Osteoblast (primary cell): ENCODE results near the gene CYP4F11. TPM values are rescaled to one million over a fixed set of nuclear protein-coding genes. Genes with fewer than 3 reads are reported as not detected.
"Not testable (repeated sequence)": the region's sequence is repeated elsewhere in the genome, so short reads cannot be mapped to it uniquely, and the experiment has no call there.

Experiments
- DNase-seq: peaks from one replicate; pipeline ENCODE4 v3.0.0; 2011; ENCODE audit warnings: low spot score, mixed read lengths; ENCODE audit not compliant: insufficient read length; ENCODE audit errors: missing footprints
- H2AFZ ChIP-seq: 2 replicates; pipeline ENCODE4 v1.6.0; 2011; ENCODE audit warnings: mild to moderate bottlenecking, low read length
- H3K27ac ChIP-seq: 2 replicates; pipeline ENCODE4 v1.5.1; 2011; ENCODE audit warnings: mild to moderate bottlenecking, low read depth, low read length, moderate library complexity
- H3K27me3 ChIP-seq: 2 replicates; pipeline ENCODE4 v1.6.0; 2012; ENCODE audit warnings: mild to moderate bottlenecking, control low read depth, inconsistent platforms, low read length, moderate library complexity; ENCODE audit not compliant: insufficient read depth
- H3K36me3 ChIP-seq: 2 replicates; pipeline ENCODE4 v1.5.1; 2011; ENCODE audit warnings: mild to moderate bottlenecking, low read length, control low read depth, moderate library complexity; ENCODE audit not compliant: insufficient read depth
- H3K4me1 ChIP-seq: 2 replicates; pipeline ENCODE4 v1.5.1; 2011; ENCODE audit warnings: mild to moderate bottlenecking, low read length, control low read depth, moderate library complexity; ENCODE audit not compliant: insufficient read depth
- H3K4me2 ChIP-seq: 2 replicates; pipeline ENCODE4 v1.6.0; 2011; ENCODE audit warnings: mild to moderate bottlenecking, low read length; ENCODE audit not compliant: insufficient read depth
- H3K4me3 ChIP-seq: fragments of 200-600 bp; sonication (generic); 3 replicates; pipeline ENCODE4 v1.5.1; 2012; ENCODE audit warnings: mild to moderate bottlenecking, low read length, inconsistent platforms; ENCODE audit not compliant: insufficient read depth
- H3K79me2 ChIP-seq: 2 replicates; pipeline ENCODE4 v1.6.0; 2012; ENCODE audit warnings: mild to moderate bottlenecking, low read length, control low read depth, inconsistent platforms; ENCODE audit not compliant: insufficient read depth
- H3K9me3 ChIP-seq: 2 replicates; pipeline ENCODE4 v1.5.1; 2011; ENCODE audit warnings: low read depth, low read length, control low read depth
- H4K20me1 ChIP-seq: 2 replicates; pipeline ENCODE4 v1.6.0; 2012; ENCODE audit warnings: mild to moderate bottlenecking, low read length, control low read depth; ENCODE audit not compliant: insufficient read depth
- total RNA-seq: library from RNA; depleted of rRNA; stranded (reverse); fragments of >200 nt; gene quantifications from 2 replicates; pipeline ENCODE4 v1.2.3, GENCODE V29; 2012
- TF ChIP-seq, protein P1 (sequence below): IDR thresholded peaks from 2 replicates; pipeline ENCODE4 v1.5.1; 2011; ENCODE audit warnings: mild to moderate bottlenecking, low read depth, low read length, moderate library complexity; ENCODE audit errors: extremely low read depth

Gene CYP4F11
- total RNA-seq, 1 donor: not detected

DNA sequence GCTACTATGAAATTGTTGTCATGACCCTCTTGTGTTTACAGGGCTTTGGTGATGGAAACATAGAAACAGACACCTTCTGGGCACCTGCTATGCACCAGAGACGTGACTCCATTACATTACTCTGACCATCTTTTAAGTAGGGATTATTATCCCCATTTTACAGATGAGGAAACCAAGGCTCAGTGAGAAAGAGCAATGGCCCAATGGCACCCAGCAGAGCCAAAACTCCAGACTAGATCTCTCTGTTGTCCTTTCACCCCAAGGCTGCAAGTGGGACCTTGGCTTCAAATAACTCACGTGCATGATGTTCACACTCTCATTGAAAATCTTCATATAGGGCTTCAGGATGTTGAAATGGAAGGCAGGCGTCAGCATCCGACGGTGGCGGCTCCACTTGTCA is 42.3 kb downstream of the CYP4F11 start:
- H3K4me1 ChIP-seq: no peaks in the 10 kb centered on the region
- TF ChIP-seq, protein P1, sequence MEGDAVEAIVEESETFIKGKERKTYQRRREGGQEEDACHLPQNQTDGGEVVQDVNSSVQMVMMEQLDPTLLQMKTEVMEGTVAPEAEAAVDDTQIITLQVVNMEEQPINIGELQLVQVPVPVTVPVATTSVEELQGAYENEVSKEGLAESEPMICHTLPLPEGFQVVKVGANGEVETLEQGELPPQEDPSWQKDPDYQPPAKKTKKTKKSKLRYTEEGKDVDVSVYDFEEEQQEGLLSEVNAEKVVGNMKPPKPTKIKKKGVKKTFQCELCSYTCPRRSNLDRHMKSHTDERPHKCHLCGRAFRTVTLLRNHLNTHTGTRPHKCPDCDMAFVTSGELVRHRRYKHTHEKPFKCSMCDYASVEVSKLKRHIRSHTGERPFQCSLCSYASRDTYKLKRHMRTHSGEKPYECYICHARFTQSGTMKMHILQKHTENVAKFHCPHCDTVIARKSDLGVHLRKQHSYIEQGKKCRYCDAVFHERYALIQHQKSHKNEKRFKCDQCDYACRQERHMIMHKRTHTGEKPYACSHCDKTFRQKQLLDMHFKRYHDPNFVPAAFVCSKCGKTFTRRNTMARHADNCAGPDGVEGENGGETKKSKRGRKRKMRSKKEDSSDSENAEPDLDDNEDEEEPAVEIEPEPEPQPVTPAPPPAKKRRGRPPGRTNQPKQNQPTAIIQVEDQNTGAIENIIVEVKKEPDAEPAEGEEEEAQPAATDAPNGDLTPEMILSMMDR: no peak
- no peaks in the 10 kb centered on the region for H3K36me3 ChIP-seq
- no peaks in the 10 kb centered on the region for H4K20me1 ChIP-seq
- H3K4me3 ChIP-seq: no peak overlapping the region
- no peaks in the 10 kb centered on the region for H3K27me3 ChIP-seq
- H3K9me3 ChIP-seq: no peaks in the 10 kb centered on the region
- DNase-seq: no peak
- no peak overlapping the region for H3K4me2 ChIP-seq
- no peaks in the 10 kb centered on the region for H3K79me2 ChIP-seq
- H2AFZ ChIP-seq: no peak overlapping the region
- H3K27ac ChIP-seq: no peak overlapping the region

DNA sequence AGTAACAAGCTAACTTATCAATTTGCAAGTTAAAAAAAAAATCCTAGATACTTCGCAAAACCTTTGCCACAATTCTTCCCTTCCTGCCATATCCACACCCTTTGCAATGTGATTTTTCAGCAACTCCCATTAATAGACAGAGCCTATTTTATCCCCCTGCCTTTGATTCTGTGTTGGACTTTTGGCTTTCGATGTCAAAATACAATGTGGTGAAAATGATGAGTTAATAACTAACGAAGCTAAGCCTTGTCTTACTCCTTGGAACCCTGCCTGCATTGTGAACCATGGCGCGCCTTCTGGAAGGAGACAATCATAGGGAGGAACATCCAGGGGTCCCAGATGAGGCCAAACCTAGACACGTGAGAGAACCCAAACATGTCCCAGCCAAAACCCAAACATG is 42.9 kb downstream of the CYP4F11 start:
- TF ChIP-seq, protein P1: no peak
- no peaks in the 10 kb centered on the region for H3K79me2 ChIP-seq
- no peaks in the 10 kb centered on the region for H3K9me3 ChIP-seq
- H3K27ac ChIP-seq: no peak overlapping the region
- H4K20me1 ChIP-seq: no peaks in the 10 kb centered on the region
- no peak overlapping the region for H3K4me2 ChIP-seq
- H3K4me1 ChIP-seq: no peaks in the 10 kb centered on the region
- H3K4me3 ChIP-seq: no peak overlapping the region
- no peak overlapping the region for H2AFZ ChIP-seq
- H3K36me3 ChIP-seq: no peaks in the 10 kb centered on the region
- H3K27me3 ChIP-seq: no peaks in the 10 kb centered on the region
- DNase-seq: no peak

DNA sequence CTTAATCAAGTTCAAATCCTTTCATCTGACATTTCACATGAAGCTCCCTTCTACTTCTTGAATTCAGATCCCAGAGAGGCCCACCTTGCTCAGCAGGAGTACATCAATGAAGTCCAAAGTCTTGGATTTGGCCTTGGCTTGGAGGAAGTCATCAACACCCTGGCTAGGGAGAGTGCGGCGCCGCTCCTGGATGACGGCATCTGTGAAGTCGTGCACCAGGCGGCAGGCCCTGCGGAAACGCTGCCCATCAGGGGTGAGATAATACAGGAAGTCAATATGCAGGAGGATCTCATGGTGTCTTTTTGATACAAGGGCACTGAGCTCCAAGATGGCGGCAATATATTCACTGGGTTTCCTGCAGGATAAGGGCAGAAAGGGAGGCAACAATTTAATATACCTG is 45.0 kb downstream of the CYP4F11 start:
- not testable (repeated sequence) for H3K9me3 ChIP-seq, H4K20me1 ChIP-seq, H3K27ac ChIP-seq, H3K36me3 ChIP-seq, H3K79me2 ChIP-seq, H3K4me2 ChIP-seq, H3K4me3 ChIP-seq, H2AFZ ChIP-seq, H3K27me3 ChIP-seq, H3K4me1 ChIP-seq, DNase-seq

DNA sequence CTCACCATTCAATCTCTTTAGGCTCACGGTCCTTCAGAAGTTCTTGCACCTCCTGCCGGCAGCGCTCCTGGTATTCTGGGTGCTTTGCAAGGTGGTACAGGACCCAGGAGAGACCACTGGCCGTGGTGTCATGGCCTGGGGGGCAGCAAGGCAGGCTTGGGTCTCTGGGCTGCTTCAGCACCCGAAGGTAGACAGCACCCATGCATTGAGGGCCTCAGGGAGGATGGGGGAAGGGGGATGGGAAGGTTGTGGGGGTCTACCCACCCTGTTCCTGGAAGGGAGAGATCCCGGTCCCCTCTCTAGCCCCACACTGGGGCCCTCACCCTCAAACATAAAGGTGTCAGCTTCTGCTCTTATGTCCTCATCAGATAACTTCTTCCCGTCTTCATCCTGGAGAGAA is 48.4 kb downstream of the CYP4F11 start:
- H3K27me3 ChIP-seq: no peaks in the 10 kb centered on the region
- no peak overlapping the region for H3K27ac ChIP-seq
- no peaks in the 10 kb centered on the region for H3K4me1 ChIP-seq
- no peak overlapping the region for H2AFZ ChIP-seq
- H4K20me1 ChIP-seq: no peaks in the 10 kb centered on the region
- H3K79me2 ChIP-seq: no peaks in the 10 kb centered on the region
- TF ChIP-seq, protein P1: no peak
- no peaks in the 10 kb centered on the region for H3K36me3 ChIP-seq
- H3K9me3 ChIP-seq: no peaks in the 10 kb centered on the region
- no peak overlapping the region for H3K4me2 ChIP-seq
- DNase-seq: no peak
- H3K4me3 ChIP-seq: no peak overlapping the region
